ENCODE data around the gene FOXL3. TPM values are rescaled to one million over a fixed set of nuclear protein-coding genes. Genes with fewer than 3 reads are reported as not detected.

The FOXL3 gene
- total RNA-seq, 4 donors from 2014 or later, result not detected

GRCh38 chr7:297611-298374, 7.8 kb downstream of the FOXL3 start:
- peaks cover 0 to 37% (median 6%) of the 10 kb centered on the region in 4 donors for H3K27me3 ChIP-seq
- H3K36me3 ChIP-seq, result no peaks in the 10 kb centered on the region
- 82% methylated on average over 9 of the region's 24 CpGs for WGBS
- no peaks in the 10 kb centered on the region for H3K4me1 ChIP-seq
- TF ChIP-seq CTCF (IDR thresholded peaks at IDR 0.05) (no peak), EP300 (IDR thresholded peaks at IDR 0.05) (no peak), POLR2AphosphoS5 (IDR thresholded peaks at IDR 0.05) (no peak), POLR2A (IDR thresholded peaks at IDR 0.05; ENCODE audit: low read depth) (no peak)
- no peak for DNase-seq (ENCODE audit: extremely low spot score)
- no peak overlapping the region for H3K27ac ChIP-seq (replicated peaks in 1 of 4)
- no peaks in the 10 kb centered on the region for H3K9me3 ChIP-seq
- intact Hi-C loops (cut with DNase I), result no loop called here
- H3K4me3 ChIP-seq, result no peak overlapping the region

GRCh38 chr7:298375-298702, 8.4 kb downstream of the FOXL3 start:
- H3K27ac ChIP-seq (replicated peaks in 1 of 4), result no peak overlapping the region
- no peaks in the 10 kb centered on the region for H3K4me1 ChIP-seq
- 86% methylated on average over 15 of the region's 15 CpGs for WGBS
- H3K36me3 ChIP-seq, result no peaks in the 10 kb centered on the region
- intact Hi-C loops (cut with DNase I), result no loop called here
- no peaks in the 10 kb centered on the region for H3K9me3 ChIP-seq
- no peak for TF ChIP-seq POLR2AphosphoS5 (IDR thresholded peaks at IDR 0.05)
- no peak for TF ChIP-seq EP300 (IDR thresholded peaks at IDR 0.05)
- no peak for TF ChIP-seq CTCF (IDR thresholded peaks at IDR 0.05)
- no peak for TF ChIP-seq POLR2A (IDR thresholded peaks at IDR 0.05; ENCODE audit: low read depth)
- no peak overlapping the region for H3K4me3 ChIP-seq
- no peak for DNase-seq (ENCODE audit: extremely low spot score)
- H3K27me3 ChIP-seq, result peaks cover 0 to 36% (median 5%) of the 10 kb centered on the region in 4 donors

GRCh38 chr7:298743-299142, 8.8 kb downstream of the FOXL3 start:
- 86% methylated on average over 13 of the region's 13 CpGs for WGBS
- DNase-seq (ENCODE audit: extremely low spot score), result no peak
- Histone ChIP-seq H3K27me3 (peaks cover 0 to 35% (median 3%) of the 10 kb centered on the region in 4 donors), H3K27ac (replicated peaks in 1 of 4) (no peak overlapping the region), H3K4me3 (no peak overlapping the region), H3K4me1 (no peaks in the 10 kb centered on the region), H3K9me3 (no peaks in the 10 kb centered on the region), H3K36me3 (no peaks in the 10 kb centered on the region)
- intact Hi-C loops (cut with DNase I), result no loop called here
- no peak for TF ChIP-seq POLR2A (IDR thresholded peaks at IDR 0.05; ENCODE audit: low read depth)

GRCh38 chr7:299169-299568, 9.2 kb downstream of the FOXL3 start:
- Histone ChIP-seq H3K4me1 (no peaks in the 10 kb centered on the region), H3K27me3 (peaks cover 0 to 35% (median under 1%) of the 10 kb centered on the region in 4 donors), H3K36me3 (no peaks in the 10 kb centered on the region), H3K9me3 (no peaks in the 10 kb centered on the region), H3K4me3 (no peak overlapping the region), H3K27ac (replicated peaks in 1 of 4) (no peak overlapping the region)
- intact Hi-C loops (cut with DNase I), result no loop called here
- DNase-seq (ENCODE audit: extremely low spot score), result no peak
- no peak for TF ChIP-seq EP300 (IDR thresholded peaks at IDR 0.05)
- TF ChIP-seq POLR2AphosphoS5 (IDR thresholded peaks at IDR 0.05), result no peak
- TF ChIP-seq CTCF (IDR thresholded peaks at IDR 0.05), result no peak
- no peak for TF ChIP-seq POLR2A (IDR thresholded peaks at IDR 0.05; ENCODE audit: low read depth)
- 95% methylated on average over 12 of the region's 15 CpGs for WGBS

GRCh38 chr7:299628-300027, 9.7 kb downstream of the FOXL3 start:
- H3K27ac ChIP-seq (replicated peaks in 1 of 4), result no peak overlapping the region
- WGBS, result 92% methylated on average over 16 of the region's 16 CpGs
- no peak for DNase-seq (ENCODE audit: extremely low spot score)

More at GRCh38 chr7:299628-300027, 9.7 kb downstream of the FOXL3 start:
- no peaks in the 10 kb centered on the region for H3K4me1 ChIP-seq
- no peaks in the 10 kb centered on the region for H3K9me3 ChIP-seq
- no peaks in the 10 kb centered on the region for H3K36me3 ChIP-seq
- no peak for TF ChIP-seq CTCF (IDR thresholded peaks at IDR 0.05)
- no peak for TF ChIP-seq POLR2A (IDR thresholded peaks at IDR 0.05; ENCODE audit: low read depth)
- TF ChIP-seq POLR2AphosphoS5 (IDR thresholded peaks at IDR 0.05), result no peak
- TF ChIP-seq EP300 (IDR thresholded peaks at IDR 0.05), result no peak
- intact Hi-C loops (cut with DNase I), result no loop called here
- H3K4me3 ChIP-seq, result no peak overlapping the region
- peaks cover 0 to 33% (median 0%) of the 10 kb centered on the region in 4 donors for H3K27me3 ChIP-seq
